ENCODE data around the gene THRB.

The THRB gene

GRCh38 chr3:24361623-24362022 is 133.0 kb downstream of the THRB start:
- H3K4me2 ChIP-seq (ENCODE audit: low read length, poor library complexity, severe bottlenecking), result no peak overlapping the region
- no peak overlapping the region for H3K4ac ChIP-seq (ENCODE audit: low read depth in 1 of 2, low read length in 2 of 2)
- H3K23ac ChIP-seq (ENCODE audit: low read length in 2 of 2), result no peak overlapping the region
- no peak for DNase-seq
- no peak overlapping the region for H4K91ac ChIP-seq (ENCODE audit: low read length)
- no peak overlapping the region for H2BK120ac ChIP-seq (ENCODE audit: low read depth, low read length)
- H3K79me1 ChIP-seq (replicated peaks; ENCODE audit: low read length, poor library complexity, severe bottlenecking), result peaks cover 8% of the 10 kb centered on the region
- H3K14ac ChIP-seq (ENCODE audit: low read length in 2 of 2), result no peak overlapping the region
- no peak overlapping the region for H3K9ac ChIP-seq (ENCODE audit: low read length)
- peaks cover 2% of the 10 kb centered on the region for H3K4me1 ChIP-seq (ENCODE audit: control insufficient read depth, insufficient read depth, low read depth, low read length)
- no peaks in the 10 kb centered on the region for H3K36me3 ChIP-seq (ENCODE audit: control insufficient read depth in 1 of 2, insufficient read depth in 2 of 2, low read depth in 1 of 2, low read length in 2 of 2)
- no peak overlapping the region for H3K18ac ChIP-seq (ENCODE audit: low read depth in 1 of 2, low read length in 2 of 2)
- no peak overlapping the region for H3K27ac ChIP-seq (ENCODE audit: low read length, poor library complexity, severe bottlenecking)
- no peaks in the 10 kb centered on the region for H3K9me3 ChIP-seq (ENCODE audit: control insufficient read depth, low read length)
- H2BK15ac ChIP-seq (ENCODE audit: low read depth, poor library complexity, severe bottlenecking), result no peak overlapping the region
- H3K27me3 ChIP-seq (ENCODE audit: control insufficient read depth in 1 of 2, insufficient read depth in 1 of 2, low read length in 2 of 2), result no peaks in the 10 kb centered on the region
- H2AFZ ChIP-seq (ENCODE audit: low read depth, low read length), result no peak overlapping the region
- WGBS, result 83% methylated on average over 2 of the region's 2 CpGs
- no peak overlapping the region for H4K8ac ChIP-seq (ENCODE audit: low read length)
- no peak overlapping the region for H2BK12ac ChIP-seq (ENCODE audit: low read length in 2 of 2)
- no peak overlapping the region for H2BK5ac ChIP-seq (ENCODE audit: low read depth, low read length, poor library complexity, severe bottlenecking)
- H2AK5ac ChIP-seq (ENCODE audit: low read length, severe bottlenecking), result no peak overlapping the region
- no peak overlapping the region for H3K4me3 ChIP-seq (ENCODE audit: insufficient read depth in 1 of 2, low read depth in 1 of 2, low read length in 2 of 2)

GRCh38 chr3:24360957-24361356 is 133.7 kb downstream of the THRB start:
- no peak overlapping the region for H3K4me3 ChIP-seq (ENCODE audit: insufficient read depth in 1 of 2, low read depth in 1 of 2, low read length in 2 of 2)
- H2AFZ ChIP-seq (ENCODE audit: low read depth, low read length), result no peak overlapping the region
- H3K27me3 ChIP-seq (ENCODE audit: control insufficient read depth in 1 of 2, insufficient read depth in 1 of 2, low read length in 2 of 2), result no peaks in the 10 kb centered on the region
- no peak overlapping the region for H2BK5ac ChIP-seq (ENCODE audit: low read depth, low read length, poor library complexity, severe bottlenecking)
- H4K8ac ChIP-seq (ENCODE audit: low read length), result no peak overlapping the region
- no peaks in the 10 kb centered on the region for H3K9me3 ChIP-seq (ENCODE audit: control insufficient read depth, low read length)
- H3K4me2 ChIP-seq (ENCODE audit: low read length, poor library complexity, severe bottlenecking), result no peak overlapping the region
- H2BK15ac ChIP-seq (ENCODE audit: low read depth, poor library complexity, severe bottlenecking), result no peak overlapping the region
- no peak overlapping the region for H2AK5ac ChIP-seq (ENCODE audit: low read length, severe bottlenecking)
- H3K36me3 ChIP-seq (ENCODE audit: control insufficient read depth in 1 of 2, insufficient read depth in 2 of 2, low read depth in 1 of 2, low read length in 2 of 2), result no peaks in the 10 kb centered on the region
- H3K9ac ChIP-seq (ENCODE audit: low read length), result no peak overlapping the region
- H4K91ac ChIP-seq (ENCODE audit: low read length), result no peak overlapping the region
- H3K18ac ChIP-seq (ENCODE audit: low read depth in 1 of 2, low read length in 2 of 2), result no peak overlapping the region
- H3K14ac ChIP-seq (ENCODE audit: low read length in 2 of 2), result no peak overlapping the region
- no peak overlapping the region for H3K23ac ChIP-seq (ENCODE audit: low read length in 2 of 2)
- peaks cover 1% of the 10 kb centered on the region for H3K4me1 ChIP-seq (ENCODE audit: control insufficient read depth, insufficient read depth, low read depth, low read length)
- no peak overlapping the region for H3K27ac ChIP-seq (ENCODE audit: low read length, poor library complexity, severe bottlenecking)
- no peak overlapping the region for H3K4ac ChIP-seq (ENCODE audit: low read depth in 1 of 2, low read length in 2 of 2)
- no peak overlapping the region for H2BK12ac ChIP-seq (ENCODE audit: low read length in 2 of 2)
- H2BK120ac ChIP-seq (ENCODE audit: low read depth, low read length), result no peak overlapping the region
- DNase-seq, result no peak
- peaks cover 5% of the 10 kb centered on the region for H3K79me1 ChIP-seq (replicated peaks; ENCODE audit: low read length, poor library complexity, severe bottlenecking)

GRCh38 chr3:24359645-24360462 is 134.8 kb downstream of the THRB start:
- Histone ChIP-seq H3K79me1 (replicated peaks; ENCODE audit: low read length, poor library complexity, severe bottlenecking) (peaks cover 5% of the 10 kb centered on the region), H2AK5ac (ENCODE audit: low read length, severe bottlenecking) (no peak overlapping the region), H3K14ac (ENCODE audit: low read length in 2 of 2) (no peak overlapping the region), H3K18ac (ENCODE audit: low read depth in 1 of 2, low read length in 2 of 2) (no peak overlapping the region), H2BK12ac (ENCODE audit: low read length in 2 of 2) (no peak overlapping the region), H3K27me3 (ENCODE audit: control insufficient read depth in 1 of 2, insufficient read depth in 1 of 2, low read length in 2 of 2) (no peaks in the 10 kb centered on the region), H4K91ac (ENCODE audit: low read length) (no peak overlapping the region), H3K9ac (ENCODE audit: low read length) (no peak overlapping the region), H3K4ac (ENCODE audit: low read depth in 1 of 2, low read length in 2 of 2) (no peak overlapping the region), H3K4me2 (ENCODE audit: low read length, poor library complexity, severe bottlenecking) (no peak overlapping the region), H3K9me3 (ENCODE audit: control insufficient read depth, low read length) (no peaks in the 10 kb centered on the region), H3K23ac (ENCODE audit: low read length in 2 of 2) (no peak overlapping the region), H3K4me1 (ENCODE audit: control insufficient read depth, insufficient read depth, low read depth, low read length) (peaks cover 1% of the 10 kb centered on the region), H2AFZ (ENCODE audit: low read depth, low read length) (no peak overlapping the region), H2BK15ac (ENCODE audit: low read depth, poor library complexity, severe bottlenecking) (no peak overlapping the region), H2BK120ac (ENCODE audit: low read depth, low read length) (no peak overlapping the region), H3K4me3 (ENCODE audit: insufficient read depth in 1 of 2, low read depth in 1 of 2, low read length in 2 of 2) (no peak overlapping the region), H3K27ac (ENCODE audit: low read length, poor library complexity, severe bottlenecking) (no peak overlapping the region), H2BK5ac (ENCODE audit: low read depth, low read length, poor library complexity, severe bottlenecking) (no peak overlapping the region), H4K8ac (ENCODE audit: low read length) (no peak overlapping the region), H3K36me3 (ENCODE audit: control insufficient read depth in 1 of 2, insufficient read depth in 2 of 2, low read depth in 1 of 2, low read length in 2 of 2) (no peaks in the 10 kb centered on the region)
- no peak for DNase-seq
- 93% methylated on average over 4 of the region's 5 CpGs for WGBS

GRCh38 chr3:24359102-24359501 is 135.5 kb downstream of the THRB start:
- no peak overlapping the region for H2BK120ac ChIP-seq (ENCODE audit: low read depth, low read length)
- H3K27ac ChIP-seq (ENCODE audit: low read length, poor library complexity, severe bottlenecking), result no peak overlapping the region
- H3K23ac ChIP-seq (ENCODE audit: low read length in 2 of 2), result no peak overlapping the region
- peaks cover 5% of the 10 kb centered on the region for H3K79me1 ChIP-seq (replicated peaks; ENCODE audit: low read length, poor library complexity, severe bottlenecking)
- no peak for DNase-seq
- no peak overlapping the region for H3K14ac ChIP-seq (ENCODE audit: low read length in 2 of 2)
- H2BK5ac ChIP-seq (ENCODE audit: low read depth, low read length, poor library complexity, severe bottlenecking), result no peak overlapping the region
- peak overlapping the region in 1 of 2 experiments; percentile 42 for H2BK12ac ChIP-seq (ENCODE audit: low read length in 2 of 2)
- no peak overlapping the region for H3K4me2 ChIP-seq (ENCODE audit: low read length, poor library complexity, severe bottlenecking)
- H3K18ac ChIP-seq (ENCODE audit: low read depth in 1 of 2, low read length in 2 of 2), result no peak overlapping the region
- H4K8ac ChIP-seq (ENCODE audit: low read length), result no peak overlapping the region
- 91% methylated on average over 1 of the region's 1 CpG for WGBS
- no peak overlapping the region for H2AFZ ChIP-seq (ENCODE audit: low read depth, low read length)
- no peak overlapping the region for H3K9ac ChIP-seq (ENCODE audit: low read length)
- H3K4ac ChIP-seq (ENCODE audit: low read depth in 1 of 2, low read length in 2 of 2), result no peak overlapping the region
- H4K91ac ChIP-seq (ENCODE audit: low read length), result no peak overlapping the region
- no peak overlapping the region for H3K4me3 ChIP-seq (ENCODE audit: insufficient read depth in 1 of 2, low read depth in 1 of 2, low read length in 2 of 2)
- peaks cover 1% of the 10 kb centered on the region for H3K4me1 ChIP-seq (ENCODE audit: control insufficient read depth, insufficient read depth, low read depth, low read length)
- no peaks in the 10 kb centered on the region for H3K36me3 ChIP-seq (ENCODE audit: control insufficient read depth in 1 of 2, insufficient read depth in 2 of 2, low read depth in 1 of 2, low read length in 2 of 2)
- no peaks in the 10 kb centered on the region for H3K9me3 ChIP-seq (ENCODE audit: control insufficient read depth, low read length)
- H2AK5ac ChIP-seq (ENCODE audit: low read length, severe bottlenecking), result no peak overlapping the region
- H3K27me3 ChIP-seq (ENCODE audit: control insufficient read depth in 1 of 2, insufficient read depth in 1 of 2, low read length in 2 of 2), result no peaks in the 10 kb centered on the region
- H2BK15ac ChIP-seq (ENCODE audit: low read depth, poor library complexity, severe bottlenecking), result no peak overlapping the region
